RWPE2 (cell line): ENCODE results near the gene GLB1L2.

Experiments used
- ATAC-seq: fragments of 200-7000 bp; cut with Tn5 transposase; 3 replicates; pipeline ENCODE4 v1.9.1; 2021; ENCODE audit warnings: low read depth
- DNase-seq: peaks from one replicate; pipeline ENCODE4 v3.0.0-alpha.2; 2020; ENCODE audit warnings: low spot score
- H3K27ac ChIP-seq: fragments of 450-650 bp; 2 replicates; pipeline ENCODE4 v1.5.1; 2017; ENCODE audit warnings: mild to moderate bottlenecking; ENCODE audit not compliant: poor library complexity, severe bottlenecking
- H3K27me3 ChIP-seq: fragments of 250-450 bp; sonication (Bioruptor Pico); 2 replicates; pipeline ENCODE4 v1.5.1; 2021; ENCODE audit warnings: mild to moderate bottlenecking, moderate library complexity; ENCODE audit not compliant: insufficient read depth, poor library complexity, severe bottlenecking
- H3K36me3 ChIP-seq: fragments of 250-450 bp; sonication (Bioruptor Pico); 2 replicates; pipeline ENCODE4 v1.5.1; 2020; ENCODE audit warnings: low read depth, mild to moderate bottlenecking, moderate library complexity
- H3K4me1 ChIP-seq: fragments of 250-450 bp; sonication (Bioruptor Pico); 2 replicates; pipeline ENCODE4 v1.5.1; 2021; ENCODE audit warnings: mild to moderate bottlenecking, moderate library complexity; ENCODE audit not compliant: insufficient read depth, poor library complexity, severe bottlenecking
- H3K4me3 ChIP-seq: fragments of 250-450 bp; sonication (Bioruptor Pico); 2 replicates; pipeline ENCODE4 v1.5.1; 2021; ENCODE audit warnings: mild to moderate bottlenecking, moderate library complexity; ENCODE audit not compliant: severe bottlenecking
- H3K9me3 ChIP-seq: fragments of 250-450 bp; sonication (Bioruptor Pico); 2 replicates; pipeline ENCODE4 v1.5.1; 2021; ENCODE audit warnings: mild to moderate bottlenecking, moderate library complexity; ENCODE audit not compliant: severe bottlenecking
- CTCF ChIP-seq: fragments of 450-650 bp; IDR thresholded peaks from one replicate; pipeline ENCODE4 v1.5.1; 2017; ENCODE audit warnings: mild to moderate bottlenecking, moderate library complexity; ENCODE audit not compliant: poor library complexity, severe bottlenecking

GLB1L2 gene

GRCh38 chr11:134365011-134365925 is 33.5 kb downstream of the GLB1L2 start:
- no peak for ATAC-seq
- no peak overlapping the region for H3K4me3 ChIP-seq
- no peaks in the 10 kb centered on the region for H3K27me3 ChIP-seq
- no peaks in the 10 kb centered on the region for H3K36me3 ChIP-seq
- H3K27ac ChIP-seq = no peak overlapping the region
- no peaks in the 10 kb centered on the region for H3K9me3 ChIP-seq
- no peaks in the 10 kb centered on the region for H3K4me1 ChIP-seq
- no peak for TF ChIP-seq CTCF
- DNase-seq = peak; percentile 47

- Histone ChIP-seq H3K4me1 (no peaks in the 10 kb centered on the region), H3K36me3 (no peaks in the 10 kb centered on the region), H3K27me3 (no peaks in the 10 kb centered on the region), H3K9me3 (no peaks in the 10 kb centered on the region), H3K4me3 (no peak overlapping the region), H3K27ac (no peak overlapping the region)
- DNase-seq = peak; percentile 15
- TF ChIP-seq CTCF = no peak
- no peak for ATAC-seq
Observed at GRCh38 chr11:134366254-134366653, 34.5 kb downstream of the GLB1L2 start.

- Histone ChIP-seq H3K9me3 (no peaks in the 10 kb centered on the region), H3K27me3 (no peaks in the 10 kb centered on the region), H3K36me3 (no peaks in the 10 kb centered on the region), H3K4me1 (no peaks in the 10 kb centered on the region), H3K27ac (no peak overlapping the region), H3K4me3 (no peak overlapping the region)
- no peak for TF ChIP-seq CTCF
- ATAC-seq (no peak), DNase-seq (peak; percentile 29)
Observed at GRCh38 chr11:134367781-134368180, 36.0 kb downstream of the GLB1L2 start.

- Histone ChIP-seq H3K36me3 (no peaks in the 10 kb centered on the region), H3K4me1 (no peaks in the 10 kb centered on the region), H3K4me3 (no peak overlapping the region), H3K27ac (no peak overlapping the region), H3K27me3 (no peaks in the 10 kb centered on the region), H3K9me3 (no peaks in the 10 kb centered on the region)
- TF ChIP-seq CTCF = no peak
- no peak for ATAC-seq
- peak; percentile 34 for DNase-seq
Observed at GRCh38 chr11:134369656-134370525, 38.1 kb downstream of the GLB1L2 start.
